IMR-90 (cell line): ENCODE results near the gene ZNF418.

Experiments used
- CEBPB ChIP-seq: IDR thresholded peaks from 2 replicates; pipeline ENCODE4 v1.6.1; 2012; ENCODE audit warnings: low read depth, low read length, improper control_type of control experiment
- CTCF ChIP-seq: conservative IDR thresholded peaks from 2 replicates; pipeline ENCODE4 v1.5.1; 2012; ENCODE audit warnings: mild to moderate bottlenecking, low read depth, low read length, improper control_type of control experiment
- ELK1 ChIP-seq: fragments of 150-350 bp; IDR thresholded peaks from 2 replicates; pipeline ENCODE4 v1.6.1; 2016; ENCODE audit warnings: low read depth, mild to moderate bottlenecking, low read length, moderate library complexity, borderline replicate concordance
- POLR2A ChIP-seq: IDR thresholded peaks from 2 replicates; pipeline ENCODE4 v1.6.1; 2012; ENCODE audit warnings: mild to moderate bottlenecking, low read depth, low read length
- RFX5 ChIP-seq: IDR thresholded peaks from 2 replicates; pipeline ENCODE4 v1.8.0; 2012; ENCODE audit warnings: low read depth, mild to moderate bottlenecking, low read length, moderate library complexity

GRCh38 chr19:57914531-57914930 is 20.7 kb downstream of the ZNF418 start:
- TF ChIP-seq POLR2A (no peak), CEBPB (no peak), CTCF (no peak), ELK1 (no peak), RFX5 (no peak)
